PFSK-1 (cell line): ENCODE data around the gene STT3A.

ENCODE experiments used
- POLR2AphosphoS5 ChIP-seq: IDR thresholded peaks from 2 replicates; pipeline ENCODE4 v1.6.1; 2012; ENCODE audit warnings: low read depth, mild to moderate bottlenecking, control low read depth, low read length, moderate library complexity
- SIN3A ChIP-seq: IDR thresholded peaks from 2 replicates; pipeline ENCODE4 v1.6.1; 2012; ENCODE audit warnings: mild to moderate bottlenecking, low read length, moderate library complexity, borderline replicate concordance; ENCODE audit not compliant: insufficient read depth
- TAF1 ChIP-seq: IDR thresholded peaks from 2 replicates; pipeline ENCODE4 v1.6.1; 2012; ENCODE audit warnings: low read length, control low read depth, borderline replicate concordance; ENCODE audit not compliant: insufficient read depth

GRCh38 chr11:125670172-125670571 lies 77.5 kb downstream of the STT3A start:
- no peak for TF ChIP-seq POLR2AphosphoS5
- no peak for TF ChIP-seq SIN3A
- TF ChIP-seq TAF1 = no peak
